Measurements from ENCODE around the gene PPP1R12C. TPM values are rescaled to one million over a fixed set of nuclear protein-coding genes. Genes with fewer than 3 reads are reported as not detected.
"Not testable (repeated sequence)": the region's sequence is repeated elsewhere in the genome, so short reads cannot be mapped to it uniquely, and the experiment has no call there.

The PPP1R12C gene
- polyA plus RNA-seq, 3 donors = 2.1 to 206 (median 2.6) TPM

- Mint-ChIP-seq H3K4me3 (no peak overlapping the region), H3K9me3 (peaks cover 0 to 2% (median 0%) of the 10 kb centered on the region in 7 donors), H3K36me3 (peaks cover 38 to 75% of the 10 kb centered on the region in 2 donors), H3K4me1 (peaks cover 5% of the 10 kb centered on the region), H3K27me3 (ENCODE audit: low read depth in 3 of 3) (peaks cover 0 to 1% (median 0%) of the 10 kb centered on the region in 3 donors), H3K27ac (peak overlapping the region in 1 of 7 donors; percentile 71)
- no peak overlapping the region for H3K9ac ChIP-seq (ENCODE audit: insufficient read depth, low read length, poor library complexity, severe bottlenecking)
- no peak overlapping the region for H3K4me2 ChIP-seq (replicated peaks; ENCODE audit: extremely low read depth, low read length, poor library complexity, severe bottlenecking)
- peaks cover 0 to 1% of the 10 kb centered on the region in 2 donors for H3K4me1 ChIP-seq (ENCODE audit: control insufficient read depth in 1 of 2, insufficient read depth in 2 of 2, low read length in 2 of 2)
- peaks cover 96% of the 10 kb centered on the region for H4K20me1 ChIP-seq (ENCODE audit: insufficient read depth, low read length)
- H2AFZ ChIP-seq (ENCODE audit: insufficient read depth, low read depth, low read length, poor library complexity, severe bottlenecking) = no peak overlapping the region
- no peaks in the 10 kb centered on the region for H3K27me3 ChIP-seq (ENCODE audit: control insufficient read depth in 2 of 2, insufficient read depth in 2 of 2, low read length in 2 of 2)
- no peak for TF ChIP-seq CTCF (IDR thresholded peaks at IDR 0.05)
- intact Hi-C loops (cut with micrococcal nuclease) = loop anchor here in 1 of 2 donors (10.0 kb wide), 1 partner anchor 145 kb away; the partner anchor contains the start of gene PPP6R1
- no peak overlapping the region for H3K4me3 ChIP-seq (replicated peaks in 1 of 3; ENCODE audit: low read depth in 2 of 3, low read length in 3 of 3)
- H3K36me3 ChIP-seq (replicated peaks in 1 of 2; ENCODE audit: control insufficient read depth in 1 of 2, insufficient read depth in 2 of 2, low read length in 2 of 2) = peaks cover 43 to 69% of the 10 kb centered on the region in 2 donors
- no peak for DNase-seq
- peaks cover 70% of the 10 kb centered on the region for H3K79me2 ChIP-seq (ENCODE audit: insufficient read depth, low read length)
- H3K9me3 ChIP-seq (replicated peaks in 1 of 2; ENCODE audit: control insufficient read depth in 1 of 2, insufficient read depth in 1 of 2, low read length in 2 of 2) = no peaks in the 10 kb centered on the region
- no peak overlapping the region for H3K27ac ChIP-seq (ENCODE audit: low read depth in 1 of 2, low read length in 2 of 2)
- WGBS (ENCODE audit: insufficient coverage) = 95% methylated on average over 15 of the region's 20 CpGs
Observed at GRCh38 chr19:55109527-55110291, 7.7 kb downstream of the PPP1R12C start.

GRCh38 chr19:55107252-55107651, 10.2 kb downstream of the PPP1R12C start:
- H3K4me1 ChIP-seq (ENCODE audit: control insufficient read depth in 1 of 2, insufficient read depth in 2 of 2, low read length in 2 of 2); H3K9ac ChIP-seq (ENCODE audit: insufficient read depth, low read length, poor library complexity, severe bottlenecking); intact Hi-C loops (cut with micrococcal nuclease); H3K4me3 Mint-ChIP-seq; H3K27ac Mint-ChIP-seq; H3K27ac ChIP-seq (ENCODE audit: low read depth in 1 of 2, low read length in 2 of 2); H2AFZ ChIP-seq (ENCODE audit: insufficient read depth, low read depth, low read length, poor library complexity, severe bottlenecking); H3K4me3 ChIP-seq (replicated peaks in 1 of 3; ENCODE audit: low read depth in 2 of 3, low read length in 3 of 3); H3K27me3 Mint-ChIP-seq (ENCODE audit: low read depth in 3 of 3); H3K4me1 Mint-ChIP-seq; H3K4me2 ChIP-seq (replicated peaks; ENCODE audit: extremely low read depth, low read length, poor library complexity, severe bottlenecking); H3K9me3 Mint-ChIP-seq; DNase-seq; H3K27me3 ChIP-seq (ENCODE audit: control insufficient read depth in 2 of 2, insufficient read depth in 2 of 2, low read length in 2 of 2): not testable (repeated sequence)
- Histone ChIP-seq H3K36me3 (replicated peaks in 1 of 2; ENCODE audit: control insufficient read depth in 1 of 2, insufficient read depth in 2 of 2, low read length in 2 of 2) (peaks cover 44 to 69% of the 10 kb centered on the region in 2 donors), H3K9me3 (replicated peaks in 1 of 2; ENCODE audit: control insufficient read depth in 1 of 2, insufficient read depth in 1 of 2, low read length in 2 of 2) (peaks cover 0 to 11% of the 10 kb centered on the region in 2 donors), H4K20me1 (ENCODE audit: insufficient read depth, low read length) (peaks cover 93% of the 10 kb centered on the region), H3K79me2 (ENCODE audit: insufficient read depth, low read length) (peaks cover 52% of the 10 kb centered on the region)
- WGBS (ENCODE audit: insufficient coverage) = 94% methylated on average over 2 of the region's 3 CpGs
- peaks cover 48 to 77% of the 10 kb centered on the region in 2 donors for H3K36me3 Mint-ChIP-seq
